IMR-90 (cell line): ENCODE data around the gene ADAMTSL2. TPM values are rescaled to one million over a fixed set of nuclear protein-coding genes. Genes with fewer than 3 reads are reported as not detected.

Experiments
- ATAC-seq: fragments of 200-7000 bp; cut with Tn5 transposase; 2 replicates; pipeline ENCODE4 v1.9.1; 2020; ENCODE audit warnings: low read depth, mild to moderate bottlenecking, moderate library complexity
- BruUV-seq: library from RNA; stranded (reverse); fragments of 400-500 nt; replicated peaks from 2 replicates; lab custom pipeline; 2021; lab: Mats Ljungman, UMichigan
- CTCF ChIA-PET: fragments of 300-600 bp; formaldehyde crosslinking; extraction: SDS; loops from one replicate; lab custom pipeline; 2021; ENCODE audit warnings: antibody characterized with exemption; lab: Yijun Ruan, JAX
- POLR2A ChIA-PET: fragments of 300-600 bp; sonication (Branson Sonifier 250); formaldehyde crosslinking; loops from one replicate; lab custom pipeline; 2022; ENCODE audit warnings: antibody characterized with exemption; ENCODE audit not compliant: unreplicated experiment; lab: Charles Lee
- DNase-seq: peaks from one replicate; pipeline ENCODE4 v3.0.0; 2013
- H2AFZ ChIP-seq: replicated peaks from 2 replicates; pipeline ENCODE3; 2013; ENCODE audit warnings: low read length, mild to moderate bottlenecking; ENCODE audit not compliant: poor library complexity
- H2AK5ac ChIP-seq: 2 replicates; pipeline ENCODE4 v1.6.1; 2013; ENCODE audit warnings: low read depth, low read length, inconsistent platforms
- H2AK9ac ChIP-seq: replicated peaks from 2 replicates; pipeline ENCODE3; 2013; ENCODE audit warnings: mild to moderate bottlenecking, low read depth, low read length, moderate library complexity; ENCODE audit not compliant: poor library complexity
- H2BK120ac ChIP-seq: 2 replicates; pipeline ENCODE4 v1.6.1; 2013; ENCODE audit warnings: low read depth, low read length, inconsistent platforms
- H2BK15ac ChIP-seq: 3 replicates; pipeline ENCODE4 v1.6.1; 2013; ENCODE audit warnings: low read depth, low read length, inconsistent platforms
- H2BK20ac ChIP-seq: 2 replicates; pipeline ENCODE4 v1.6.1; 2013; ENCODE audit warnings: low read depth, mild to moderate bottlenecking, inconsistent platforms, low read length, moderate library complexity
- H2BK5ac ChIP-seq: 2 replicates; pipeline ENCODE4 v1.6.1; 2013; ENCODE audit warnings: mild to moderate bottlenecking, low read depth, low read length, inconsistent platforms; ENCODE audit not compliant: poor library complexity, severe bottlenecking
- H3K14ac ChIP-seq: replicated peaks from 2 replicates; pipeline ENCODE4 v1.6.1; 2013; ENCODE audit warnings: low read depth, low read length, inconsistent platforms
- H3K18ac ChIP-seq: 2 replicates; pipeline ENCODE4 v1.6.1; 2013; ENCODE audit warnings: low read depth, low read length, control low read depth
- H3K23ac ChIP-seq: 2 replicates; pipeline ENCODE4 v1.6.1; 2013; ENCODE audit warnings: low read depth, low read length, inconsistent platforms
- H3K27ac ChIP-seq: 2 replicates; pipeline ENCODE4 v1.5.1; 2013; ENCODE audit warnings: mild to moderate bottlenecking, control low read depth, low read length; ENCODE audit not compliant: insufficient read depth
- H3K27me3 ChIP-seq: 2 replicates; pipeline ENCODE4 v1.6.1; 2013; ENCODE audit warnings: low read length; ENCODE audit not compliant: control insufficient read depth, insufficient read depth
- H3K36me3 ChIP-seq: 2 replicates; pipeline ENCODE4 v1.6.1; 2013; ENCODE audit warnings: low read length, mixed read lengths; ENCODE audit not compliant: control insufficient read depth, insufficient read depth
- H3K4ac ChIP-seq: 2 replicates; pipeline ENCODE4 v1.6.1; 2013; ENCODE audit warnings: low read depth, low read length, inconsistent platforms
- H3K4me1 ChIP-seq: 2 replicates; pipeline ENCODE4 v1.6.1; 2013; ENCODE audit warnings: low read length, mixed read lengths; ENCODE audit not compliant: control insufficient read depth, insufficient read depth
- H3K4me2 ChIP-seq: 2 replicates; pipeline ENCODE4 v1.6.1; 2013; ENCODE audit warnings: low read depth, mild to moderate bottlenecking, control low read depth, low read length, moderate library complexity
- H3K4me3 ChIP-seq: 2 replicates; pipeline ENCODE4 v1.5.1; 2013; ENCODE audit warnings: low read depth, mild to moderate bottlenecking, control low read depth, low read length, moderate library complexity; ENCODE audit not compliant: insufficient read depth
- H3K56ac ChIP-seq: 2 replicates; pipeline ENCODE4 v1.6.1; 2013; ENCODE audit warnings: low read length, inconsistent platforms; ENCODE audit not compliant: insufficient read depth; ENCODE audit errors: extremely low read depth
- H3K79me1 ChIP-seq, 2 experiments: 2 replicates each; pipeline ENCODE4 v1.6.1; 2013; ENCODE audit warnings: low read length in 2 of 2, inconsistent platforms in 1 of 2, low read depth in 1 of 2
- H3K9ac ChIP-seq: 2 replicates; pipeline ENCODE4 v1.6.1; 2013; ENCODE audit warnings: low read depth, low read length, control low read depth
- H3K9me1 ChIP-seq: 2 replicates; pipeline ENCODE4 v1.6.1; 2013; ENCODE audit warnings: low read length, inconsistent platforms; ENCODE audit not compliant: insufficient read depth
- H3K9me3 ChIP-seq: 2 replicates; pipeline ENCODE4 v1.6.1; 2013; ENCODE audit warnings: low read length; ENCODE audit not compliant: control insufficient read depth, insufficient read depth
- H4K20me1 ChIP-seq: 2 replicates; pipeline ENCODE4 v1.6.1; 2013; ENCODE audit warnings: low read length, inconsistent platforms; ENCODE audit not compliant: insufficient read depth
- H4K5ac ChIP-seq: 2 replicates; pipeline ENCODE4 v1.6.1; 2013; ENCODE audit warnings: mild to moderate bottlenecking, low read depth, low read length, control low read depth
- H4K8ac ChIP-seq, 2 experiments: 2 replicates each; pipeline ENCODE4 v1.6.1; 2013; ENCODE audit warnings: low read depth in 2 of 2, low read length in 2 of 2, control low read depth in 1 of 2, inconsistent platforms in 1 of 2
- H4K91ac ChIP-seq: 2 replicates; pipeline ENCODE4 v1.6.1; 2013; ENCODE audit warnings: low read depth, low read length, inconsistent platforms; ENCODE audit not compliant: insufficient read depth
- BHLHE40 ChIP-seq: fragments of 150-350 bp; IDR thresholded peaks from 2 replicates; pipeline ENCODE4 v1.6.1; 2016; ENCODE audit warnings: mild to moderate bottlenecking, low read depth, low read length
- CEBPB ChIP-seq: IDR thresholded peaks from 2 replicates; pipeline ENCODE4 v1.6.1; 2012; ENCODE audit warnings: low read depth, low read length, improper control_type of control experiment
- CHD1 ChIP-seq: IDR thresholded peaks from 2 replicates; pipeline ENCODE4 v1.6.1; 2012; ENCODE audit warnings: low read depth, low read length, improper control_type of control experiment
- SMC3 ChIP-seq: fragments of 150-350 bp; IDR thresholded peaks from 2 replicates; pipeline ENCODE4 v1.6.1; 2016; ENCODE audit warnings: low read depth, mild to moderate bottlenecking, antibody characterized with exemption, low read length, moderate library complexity
- USF2 ChIP-seq: fragments of 150-350 bp; IDR thresholded peaks from 2 replicates; pipeline ENCODE4 v1.6.1; 2017; ENCODE audit warnings: mild to moderate bottlenecking, antibody characterized with exemption, low read length, low read depth
- WGBS, 2 experiments: methylation state at CpG; one replicate each; pipeline versions ENCODE4 v1.1.5 to v1.1.7; 2013; ENCODE audit warnings: missing lambda C conversion rate in 2 of 2; ENCODE audit not compliant: insufficient read length in 1 of 2; ENCODE audit errors: extremely low coverage in 2 of 2; 5-methylcytosine and 5-hydroxymethylcytosine counted together
- dilution Hi-C: fragments of 300-500 bp; cut with HindIII; formaldehyde crosslinking; loops from one replicate; pipeline ENCODE4 v1.14.3; 2018; ENCODE audit warnings: low sequenced_read_pairs; ENCODE audit not compliant: unreplicated experiment
- in situ Hi-C: fragments of 300-500 bp; cut with MboI; formaldehyde crosslinking; loops from 3 replicates; pipeline ENCODE4 v1.14.3; 2019; ENCODE audit warnings: low sequenced_read_pairs, inconsistent platforms, mixed read lengths
- intact Hi-C: fragments of 100-400 bp; cut with micrococcal nuclease; formaldehyde crosslinking; loops from 2 replicates; pipeline ENCODE4 v1.10.0; 2022
- polyA plus RNA-seq, 3 experiments: library from polyadenylated mRNA; depleted of rRNA; stranded (reverse); fragments of >200 nt; gene quantifications; 2 replicates each; pipeline ENCODE4 v1.2.3, GENCODE V29; 2012; ENCODE audit warnings: low replicate concordance in 1 of 3
- total RNA-seq: library from RNA; depleted of rRNA; stranded (reverse); fragments of >200 nt; gene quantifications from 2 replicates; pipeline ENCODE4 v1.2.3, GENCODE V29; 2012

Gene ADAMTSL2
- total and polyA plus RNA-seq, 2 of the 4 experiments (the other 2 are of a cell fraction) = not detected

- Histone ChIP-seq H4K91ac (no peak overlapping the region), H2BK120ac (no peak overlapping the region), H2AFZ (no peak overlapping the region), H3K79me1 (no peaks in the 10 kb centered on the region), H4K8ac (no peak overlapping the region), H3K4me3 (no peak overlapping the region), H3K9me1 (no peaks in the 10 kb centered on the region), H2BK20ac (no peak overlapping the region), H2AK9ac (no peak overlapping the region), H3K23ac (no peak overlapping the region), H3K36me3 (no peaks in the 10 kb centered on the region), H3K27me3 (peaks cover 53% of the 10 kb centered on the region), H3K18ac (no peak overlapping the region), H3K4ac (no peak overlapping the region), H2BK5ac (no peak overlapping the region), H4K5ac (no peak overlapping the region), H3K9me3 (no peaks in the 10 kb centered on the region), H3K14ac (no peak overlapping the region), H3K27ac (no peak overlapping the region), H2AK5ac (no peak overlapping the region), H3K4me2 (no peak overlapping the region), H3K4me1 (no peaks in the 10 kb centered on the region), H3K9ac (no peak overlapping the region), H2BK15ac (no peak overlapping the region), H4K20me1 (no peaks in the 10 kb centered on the region), H3K56ac (no peak overlapping the region)
- in situ Hi-C loops (no loop called here), intact Hi-C loops (no loop called here), dilution Hi-C loops (no loop called here)
- CTCF ChIA-PET = no interaction called here
- POLR2A ChIA-PET = no interaction called here
- TF ChIP-seq CHD1 (no peak), CEBPB (no peak), BHLHE40 (no peak), SMC3 (no peak), USF2 (no peak)
- WGBS, 2 experiments = 54% methylated on average over 7 of the region's 13 CpGs; no CpG with 5 or more reads in 1 of the 2 experiments
- BruUV-seq = no TSS peak
- no peak for ATAC-seq
- DNase-seq = no peak
These were observed 81.2 kb downstream of the ADAMTSL2 start for GRCh38 chr9:133615606-133616188.
